ENCODE results near the gene XIRP1. TPM values are rescaled to one million over a fixed set of nuclear protein-coding genes. Genes with fewer than 3 reads are reported as not detected.

XIRP1 gene
- total RNA-seq, 1 donor from 2014 or later: not detected

- H3K9me3 ChIP-seq: no peaks in the 10 kb centered on the region
- TF ChIP-seq, protein P1, sequence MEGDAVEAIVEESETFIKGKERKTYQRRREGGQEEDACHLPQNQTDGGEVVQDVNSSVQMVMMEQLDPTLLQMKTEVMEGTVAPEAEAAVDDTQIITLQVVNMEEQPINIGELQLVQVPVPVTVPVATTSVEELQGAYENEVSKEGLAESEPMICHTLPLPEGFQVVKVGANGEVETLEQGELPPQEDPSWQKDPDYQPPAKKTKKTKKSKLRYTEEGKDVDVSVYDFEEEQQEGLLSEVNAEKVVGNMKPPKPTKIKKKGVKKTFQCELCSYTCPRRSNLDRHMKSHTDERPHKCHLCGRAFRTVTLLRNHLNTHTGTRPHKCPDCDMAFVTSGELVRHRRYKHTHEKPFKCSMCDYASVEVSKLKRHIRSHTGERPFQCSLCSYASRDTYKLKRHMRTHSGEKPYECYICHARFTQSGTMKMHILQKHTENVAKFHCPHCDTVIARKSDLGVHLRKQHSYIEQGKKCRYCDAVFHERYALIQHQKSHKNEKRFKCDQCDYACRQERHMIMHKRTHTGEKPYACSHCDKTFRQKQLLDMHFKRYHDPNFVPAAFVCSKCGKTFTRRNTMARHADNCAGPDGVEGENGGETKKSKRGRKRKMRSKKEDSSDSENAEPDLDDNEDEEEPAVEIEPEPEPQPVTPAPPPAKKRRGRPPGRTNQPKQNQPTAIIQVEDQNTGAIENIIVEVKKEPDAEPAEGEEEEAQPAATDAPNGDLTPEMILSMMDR (IDR thresholded peaks at IDR 0.05): no peak
- H3K36me3 ChIP-seq: no peaks in the 10 kb centered on the region
- H3K4me1 ChIP-seq: no peaks in the 10 kb centered on the region
- no peaks in the 10 kb centered on the region for H3K27me3 ChIP-seq
- DNase-seq (ENCODE audit: low spot score in 2 of 2): no peak
- intact Hi-C loops (cut with DNase I): no loop called here
- no peak overlapping the region for H3K27ac ChIP-seq
- H3K4me3 ChIP-seq: no peak overlapping the region
These were observed 20.3 kb upstream of the XIRP1 start for GRCh38 chr3:39212665-39213064.

DNA sequence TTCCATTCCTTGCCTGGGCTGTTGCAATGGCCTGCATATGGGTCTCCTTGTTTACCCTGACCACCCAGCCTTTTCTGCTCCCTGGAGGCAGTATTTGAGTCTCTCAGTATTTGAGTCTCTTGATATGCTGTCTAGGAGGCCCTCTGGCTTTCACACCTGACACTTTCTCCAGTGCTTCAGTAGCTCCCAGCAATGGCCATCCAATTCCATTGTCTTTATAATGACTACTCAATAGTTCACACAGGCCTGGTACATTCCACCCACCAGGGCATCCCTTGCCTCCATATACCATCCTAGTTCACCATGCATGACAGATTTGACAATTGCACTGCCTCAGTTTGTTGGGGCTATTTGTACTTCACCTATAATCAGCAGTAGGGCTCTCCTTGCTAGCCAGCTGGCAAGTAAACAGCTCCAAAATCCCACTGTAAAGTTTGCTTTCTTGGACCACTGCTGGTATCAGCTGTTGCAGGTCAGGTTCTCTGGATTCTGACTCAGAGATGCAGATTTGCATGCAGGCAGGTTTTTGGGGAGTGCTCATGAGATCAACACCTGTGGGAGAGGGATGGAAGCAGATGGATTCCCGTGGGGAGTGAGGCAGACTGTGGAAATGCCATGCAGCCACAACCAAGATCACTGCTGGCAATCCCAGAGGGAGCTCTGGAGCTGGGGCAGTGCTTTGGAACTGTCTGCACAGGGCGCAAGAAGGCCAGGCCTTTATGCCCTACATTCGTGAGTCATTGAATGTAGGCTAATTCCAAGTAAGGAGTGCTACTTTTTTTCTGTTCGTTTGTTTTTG lies 19.1 kb upstream of the XIRP1 start:
- no peak for DNase-seq (ENCODE audit: low spot score in 2 of 2)
- no peaks in the 10 kb centered on the region for H3K4me1 ChIP-seq
- no peak overlapping the region for H3K4me3 ChIP-seq
- no peaks in the 10 kb centered on the region for H3K36me3 ChIP-seq
- H3K27ac ChIP-seq: no peak overlapping the region
- TF ChIP-seq, protein P1 (IDR thresholded peaks at IDR 0.05): no peak
- H3K9me3 ChIP-seq: no peaks in the 10 kb centered on the region
- intact Hi-C loops (cut with DNase I): no loop called here
- no peaks in the 10 kb centered on the region for H3K27me3 ChIP-seq

- DNase-seq (ENCODE audit: low spot score in 2 of 2): no peak
- Histone ChIP-seq H3K27me3 (no peaks in the 10 kb centered on the region), H3K4me3 (no peak overlapping the region), H3K27ac (no peak overlapping the region), H3K4me1 (no peaks in the 10 kb centered on the region), H3K36me3 (no peaks in the 10 kb centered on the region), H3K9me3 (no peaks in the 10 kb centered on the region)
- intact Hi-C loops (cut with DNase I): no loop called here
- TF ChIP-seq, protein P1 (IDR thresholded peaks at IDR 0.05): no peak
These were observed 17.7 kb upstream of the XIRP1 start for GRCh38 chr3:39210078-39210477.

- Histone ChIP-seq H3K36me3 (no peaks in the 10 kb centered on the region), H3K27me3 (no peaks in the 10 kb centered on the region), H3K9me3 (no peaks in the 10 kb centered on the region), H3K4me3 (no peak overlapping the region), H3K4me1 (no peaks in the 10 kb centered on the region), H3K27ac (no peak overlapping the region)
- TF ChIP-seq, protein P1 (IDR thresholded peaks at IDR 0.05): no peak
- intact Hi-C loops (cut with DNase I): loop anchor here (2.0 kb wide), 1 partner anchor 79 kb away; no protein-coding TSS in a partner anchor
- DNase-seq (ENCODE audit: low spot score in 2 of 2): no peak
These were observed 17.1 kb upstream of the XIRP1 start for GRCh38 chr3:39209329-39209970.

DNA sequence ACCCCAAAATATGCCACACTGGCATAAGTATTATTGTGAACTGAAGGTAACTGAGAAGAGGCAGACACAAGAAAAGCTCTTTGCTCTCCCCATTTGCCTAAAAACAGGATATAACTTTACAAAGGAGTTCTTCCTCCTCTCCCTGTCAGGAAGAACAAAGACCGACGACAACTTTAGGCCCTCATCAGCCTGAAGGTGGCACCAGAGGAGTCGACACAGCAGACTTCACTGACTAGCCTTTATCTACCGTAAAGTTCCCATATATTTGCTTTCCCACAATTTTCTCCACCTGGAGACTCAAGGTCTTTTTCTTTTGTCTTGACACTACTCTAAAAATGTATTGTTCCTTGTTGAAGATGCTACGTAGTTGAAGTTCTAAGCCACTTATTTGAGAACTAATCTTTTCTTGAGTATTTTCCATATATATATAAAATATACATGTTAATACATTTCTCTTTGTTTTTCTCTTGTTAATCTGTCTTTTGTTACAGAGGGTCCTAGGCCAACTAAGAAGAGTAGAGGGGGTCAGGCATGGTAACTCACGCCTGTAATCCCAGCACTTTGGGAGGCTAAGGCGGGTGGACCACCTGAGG lies 16.2 kb upstream of the XIRP1 start:
- no peaks in the 10 kb centered on the region for H3K9me3 ChIP-seq
- H3K36me3 ChIP-seq: no peaks in the 10 kb centered on the region
- no peak overlapping the region for H3K4me3 ChIP-seq
- intact Hi-C loops (cut with DNase I): loop anchor here (2.0 kb wide), 1 partner anchor 80 kb away; no protein-coding TSS in a partner anchor
- TF ChIP-seq, protein P1 (IDR thresholded peaks at IDR 0.05): peak in 1 of 3 experiments; percentile 59
- H3K27ac ChIP-seq: no peak overlapping the region
- no peak for DNase-seq (ENCODE audit: low spot score in 2 of 2)
- H3K4me1 ChIP-seq: no peaks in the 10 kb centered on the region
- no peaks in the 10 kb centered on the region for H3K27me3 ChIP-seq

Measured in ascending aorta (tissue), 2 donors.